NCI-H2081 (cell line): ENCODE measurements around the gene GRIA2.
"Not testable (repeated sequence)": the region's sequence is repeated elsewhere in the genome, so short reads cannot be mapped to it uniquely, and the experiment has no call there.

ENCODE experiments used
- DNase-seq, 2 experiments: peaks; one replicate each; lab custom pipeline; 2025; lab: John Stamatoyannopoulos, UW

Gene GRIA2

DNA sequence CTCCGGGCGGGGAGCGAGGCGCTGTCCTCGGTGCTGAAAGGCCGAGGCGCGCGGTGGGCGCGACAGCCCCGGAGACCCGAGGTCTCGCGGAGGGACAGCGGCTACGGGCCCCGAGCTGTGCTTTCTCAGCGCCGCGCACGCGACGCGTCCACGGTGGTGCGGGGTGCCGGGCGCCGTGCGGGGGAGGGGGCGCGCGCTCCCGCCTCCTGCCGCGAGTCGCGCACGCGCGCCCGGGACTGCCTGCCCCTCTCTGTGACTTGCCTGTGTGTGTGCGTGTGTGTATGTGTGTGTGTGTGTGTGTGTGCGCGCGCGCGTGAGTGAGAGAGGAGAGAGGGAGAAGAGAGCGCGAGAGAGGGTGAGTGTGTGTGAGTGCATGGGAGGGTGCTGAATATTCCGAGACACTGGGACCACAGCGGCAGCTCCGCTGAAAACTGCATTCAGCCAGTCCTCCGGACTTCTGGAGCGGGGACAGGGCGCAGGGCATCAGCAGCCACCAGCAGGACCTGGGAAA, at the start of gene GRIA2:
Gene GRIA2, plus strand, starts transcription at position 358 of the 511 bp plus-strand sequence. CDS start 315 bp downstream, outside the sequence.
- peak; percentile 72 to 84 for DNase-seq

DNA sequence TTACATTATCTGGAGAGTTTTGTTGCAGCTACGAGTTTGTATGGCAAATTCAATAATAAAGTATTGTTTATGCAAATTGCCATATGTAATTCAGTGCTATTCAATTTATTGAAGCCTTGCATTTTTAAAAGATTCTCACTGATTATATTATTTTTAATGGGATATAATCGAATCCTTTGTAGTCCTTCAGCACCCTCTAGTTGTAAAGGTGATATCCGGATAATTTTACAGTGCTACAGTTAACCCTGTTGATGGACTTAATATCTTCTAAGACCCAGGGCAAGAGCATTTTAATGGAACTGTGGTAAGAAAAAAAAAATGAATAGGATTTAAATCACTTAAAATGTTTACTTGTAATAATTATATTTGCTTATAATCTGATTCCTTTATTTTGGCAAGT, 48.5 kb upstream of the GRIA2 start:
- DNase-seq: no peak

DNA sequence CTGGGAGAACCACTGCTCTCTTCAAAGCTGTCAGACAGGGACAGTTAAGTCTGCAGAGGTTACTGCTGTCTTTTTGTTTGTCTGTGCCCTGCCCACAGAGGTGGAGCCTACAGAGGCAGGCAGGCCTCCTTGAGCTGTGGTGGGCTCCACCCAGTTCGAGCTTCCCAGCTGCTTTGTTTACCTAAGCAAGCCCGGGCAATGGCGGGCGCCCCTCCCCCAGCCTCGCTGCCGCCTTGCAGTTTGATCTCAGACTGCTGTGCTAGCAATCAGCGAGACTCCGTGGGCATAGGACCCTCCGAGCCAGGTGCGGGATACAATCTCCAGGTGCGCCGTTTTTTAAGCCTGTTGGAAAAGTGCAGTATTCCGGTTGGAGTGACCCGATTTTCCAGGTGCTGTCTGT, 40.3 kb upstream of the GRIA2 start:
- DNase-seq: not testable (repeated sequence)

DNA sequence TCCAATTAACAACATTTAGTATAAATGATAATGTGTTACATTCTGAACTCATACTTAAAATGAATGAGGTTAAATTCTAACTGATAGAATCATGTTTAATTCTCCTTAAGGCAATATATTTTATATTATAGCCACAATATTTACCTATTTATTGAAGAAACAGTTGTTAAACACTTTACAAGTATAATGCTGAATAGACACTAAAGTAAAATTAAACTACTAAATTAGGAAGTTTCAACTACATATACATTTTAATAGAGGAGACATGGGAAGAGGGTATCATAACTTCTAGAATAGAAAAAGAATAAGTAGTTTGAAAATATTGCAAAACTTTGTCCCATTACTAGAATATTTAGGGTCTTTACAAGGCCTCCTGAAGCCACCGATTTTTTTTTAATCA, 36.2 kb upstream of the GRIA2 start:
- DNase-seq: no peak

DNA sequence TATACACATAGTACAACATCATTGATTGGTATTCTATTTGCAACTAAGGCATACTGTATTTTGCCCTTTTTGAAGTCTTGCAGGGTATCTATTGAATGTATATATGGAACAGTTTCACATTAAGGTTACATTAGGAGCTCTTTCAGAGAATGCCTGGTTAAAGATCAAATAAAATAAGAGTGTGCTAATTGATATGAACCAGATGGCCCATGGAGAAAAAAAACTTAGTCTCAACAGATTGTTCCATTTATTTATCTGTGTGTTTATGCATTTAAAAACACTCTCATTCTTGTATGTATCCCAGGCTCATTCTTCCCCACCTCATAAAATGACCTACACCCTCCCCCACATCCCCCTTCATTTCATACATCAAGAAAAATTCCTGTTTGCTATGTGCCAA, 35.2 kb upstream of the GRIA2 start:
- DNase-seq: no peak

DNA sequence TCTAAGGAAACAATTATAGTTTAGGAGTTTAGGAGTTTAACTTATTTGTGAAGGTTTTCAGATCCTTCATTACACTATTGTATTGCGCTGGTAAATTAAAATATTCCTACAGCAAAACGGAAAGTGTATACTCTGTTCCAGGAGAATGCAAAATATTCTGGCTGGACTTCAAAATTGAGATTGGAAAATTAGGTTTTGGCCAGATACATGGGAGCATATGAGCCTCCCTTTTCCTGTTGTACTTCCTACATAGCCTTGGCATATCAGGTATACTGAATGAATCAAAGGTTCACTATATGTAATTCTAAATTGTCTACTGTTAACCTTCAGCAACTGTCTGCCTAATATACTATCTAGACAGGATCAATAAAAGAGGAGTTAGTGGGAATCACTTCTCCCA, 25.2 kb upstream of the GRIA2 start:
- DNase-seq: no peak

DNA sequence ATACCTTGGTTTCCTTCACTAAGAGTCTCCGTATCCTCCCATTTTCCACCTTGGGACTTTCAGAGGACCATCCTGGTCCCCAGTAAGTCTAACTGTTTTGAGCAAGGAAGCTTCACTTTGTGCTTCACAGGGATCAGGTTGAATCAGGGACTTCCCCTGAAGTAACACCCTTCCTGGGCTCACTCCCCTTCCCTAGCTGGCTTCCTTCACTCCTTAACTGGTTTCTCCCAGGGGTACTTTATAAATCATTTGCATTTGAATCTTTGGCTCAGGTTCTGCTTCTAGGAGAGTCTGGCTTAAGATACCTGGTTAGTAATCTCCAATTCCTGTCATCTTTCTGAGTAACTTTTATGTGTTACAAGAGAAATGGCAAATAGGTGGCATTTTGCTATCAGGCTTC, 24.5 kb upstream of the GRIA2 start:
- DNase-seq: no peak

DNA sequence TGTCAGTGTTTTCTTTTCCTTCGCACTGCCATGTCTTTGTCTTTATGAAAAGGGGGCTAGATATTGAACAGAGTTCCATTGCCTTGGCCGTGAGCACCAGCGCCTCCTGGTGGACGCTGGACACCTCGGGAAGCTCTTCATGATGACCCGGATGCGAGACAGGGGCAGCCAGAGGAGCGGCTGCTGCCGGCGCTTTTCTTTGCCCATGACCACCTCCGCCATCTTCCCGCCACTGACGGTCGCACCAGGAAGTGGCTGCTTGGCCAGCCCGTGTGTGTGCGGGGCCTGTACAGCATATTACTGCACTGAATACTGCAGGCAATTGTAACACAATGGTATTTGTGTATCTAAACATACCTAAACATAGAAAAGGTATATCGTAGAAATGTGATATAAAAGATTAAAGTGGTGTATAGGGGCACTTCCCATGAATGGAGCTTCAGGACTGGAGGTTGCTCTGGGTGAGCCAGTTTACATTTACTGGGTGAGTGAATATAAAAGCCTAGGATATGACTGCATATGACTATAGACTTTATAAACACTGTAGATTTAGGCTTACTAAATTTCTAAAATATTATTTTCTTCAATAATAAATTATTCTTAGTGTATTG, 15.8 kb upstream of the GRIA2 start:
- DNase-seq: no peak

DNA sequence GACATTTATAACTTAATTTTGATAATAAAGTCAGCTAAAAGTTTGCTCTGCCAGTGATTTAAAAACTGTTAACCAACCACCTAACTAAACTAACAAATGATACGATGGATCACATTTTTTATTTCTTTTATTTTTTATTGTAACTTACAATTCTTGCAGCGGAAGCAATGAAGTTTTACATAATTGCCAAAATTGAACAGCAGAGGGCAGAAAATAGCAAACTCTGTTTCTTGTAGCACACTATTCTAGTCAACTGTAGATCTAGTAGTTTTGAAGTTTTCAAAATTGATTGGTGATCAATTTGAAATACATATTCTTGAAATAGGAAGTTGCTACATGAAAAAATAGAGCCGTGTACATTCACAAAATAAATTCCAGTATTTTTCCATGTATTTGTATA, 2.8 kb upstream of the GRIA2 start:
- peak in 1 of 2 experiments; percentile 49 for DNase-seq

DNA sequence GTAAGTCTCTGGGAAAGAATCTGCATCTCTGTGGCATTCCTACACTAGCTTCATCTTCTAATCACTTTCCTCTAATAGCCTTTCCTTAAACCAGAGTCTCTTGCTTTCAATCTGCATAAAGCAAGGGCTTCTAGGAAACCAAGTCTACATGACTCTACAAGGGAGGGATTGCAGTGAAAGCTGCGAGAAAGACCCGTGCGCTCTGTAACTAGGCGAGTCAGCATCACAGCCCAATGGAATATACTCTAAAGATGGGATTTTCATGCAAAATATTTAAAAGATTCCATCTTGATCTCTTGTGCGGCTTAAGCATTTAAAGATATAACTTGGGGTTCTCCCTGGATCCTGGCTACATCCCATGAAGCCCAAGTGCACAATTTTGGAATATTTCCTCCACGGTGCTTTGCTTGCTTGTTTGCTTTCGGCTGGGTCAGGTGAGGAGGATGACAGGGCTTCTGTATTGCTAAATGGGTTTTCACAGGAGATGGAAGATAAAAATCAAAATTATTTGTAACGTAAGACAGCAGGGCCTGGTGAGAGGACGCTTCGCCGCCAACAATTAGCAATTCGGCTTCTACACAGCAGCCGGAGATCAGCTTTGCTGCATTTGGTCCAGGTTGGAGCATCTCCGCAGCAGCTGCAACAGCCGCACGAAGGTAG, 687 bp upstream of the GRIA2 start:
- DNase-seq: peak; percentile 38 to 50

DNA sequence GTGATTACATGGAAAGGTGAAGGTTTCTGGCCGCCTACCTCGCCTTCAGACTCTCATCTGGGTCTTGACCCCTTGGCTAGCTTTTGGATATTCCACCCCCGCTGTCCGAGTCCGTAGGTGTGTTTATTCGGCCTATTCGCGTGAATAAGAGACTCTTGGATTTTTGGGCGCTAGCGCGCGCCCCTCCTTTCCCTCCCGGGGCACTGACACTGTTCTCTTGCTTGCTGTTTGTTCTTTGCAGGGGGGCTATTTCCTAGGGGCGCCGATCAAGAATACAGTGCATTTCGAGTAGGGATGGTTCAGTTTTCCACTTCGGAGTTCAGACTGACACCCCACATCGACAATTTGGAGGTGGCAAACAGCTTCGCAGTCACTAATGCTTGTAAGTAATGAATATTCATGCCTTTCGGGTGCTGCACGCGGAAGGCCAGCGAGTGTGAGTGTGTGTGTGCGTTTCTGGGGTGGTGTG, 932 bp downstream of the GRIA2 start:
- DNase-seq: peak in 1 of 2 experiments; percentile 65

DNA sequence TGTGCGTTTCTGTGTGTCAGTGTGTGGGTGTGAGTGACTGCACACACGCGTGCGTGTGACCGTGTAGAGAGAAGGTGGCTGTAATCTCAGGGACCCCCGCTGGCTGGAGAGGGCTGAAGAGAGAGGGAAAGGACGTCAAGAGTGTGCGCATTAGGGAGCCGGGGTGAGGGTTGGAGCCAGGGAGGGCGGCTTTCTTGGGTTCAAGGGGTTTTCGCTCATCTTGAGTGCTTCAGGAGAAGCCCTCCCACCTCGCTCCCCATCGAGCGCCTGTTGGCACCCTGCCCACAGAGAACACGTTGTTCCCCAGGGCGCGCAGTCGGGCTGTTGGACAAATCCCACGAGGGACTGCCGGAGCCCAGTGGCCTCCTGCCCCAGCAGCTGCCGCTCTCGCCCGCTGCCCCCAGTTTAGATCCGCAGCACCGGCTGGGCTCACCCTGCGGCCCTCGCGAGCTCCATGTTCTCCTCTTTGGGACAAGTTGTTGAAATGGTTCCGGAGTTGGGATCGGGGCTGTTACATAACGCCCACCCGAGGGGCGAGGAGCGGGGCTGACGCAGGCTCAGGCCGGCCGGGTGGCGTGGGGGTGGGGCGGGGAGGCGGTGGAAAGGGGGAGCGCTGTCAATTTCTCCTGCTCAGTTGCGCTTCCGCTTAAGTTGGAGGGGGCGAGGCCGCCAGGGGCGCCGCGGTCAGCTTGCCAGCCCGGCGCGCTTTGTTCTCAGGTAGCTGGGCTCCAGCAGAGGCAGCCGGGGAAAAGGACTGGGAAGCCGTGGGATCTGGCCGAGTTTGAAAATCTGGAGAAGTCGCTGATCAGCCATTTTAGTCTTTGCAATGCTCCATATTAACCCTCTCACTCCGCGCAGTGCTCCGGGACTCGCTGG, 1.6 kb downstream of the GRIA2 start:
- peak; percentile 68 to 74 for DNase-seq

DNA sequence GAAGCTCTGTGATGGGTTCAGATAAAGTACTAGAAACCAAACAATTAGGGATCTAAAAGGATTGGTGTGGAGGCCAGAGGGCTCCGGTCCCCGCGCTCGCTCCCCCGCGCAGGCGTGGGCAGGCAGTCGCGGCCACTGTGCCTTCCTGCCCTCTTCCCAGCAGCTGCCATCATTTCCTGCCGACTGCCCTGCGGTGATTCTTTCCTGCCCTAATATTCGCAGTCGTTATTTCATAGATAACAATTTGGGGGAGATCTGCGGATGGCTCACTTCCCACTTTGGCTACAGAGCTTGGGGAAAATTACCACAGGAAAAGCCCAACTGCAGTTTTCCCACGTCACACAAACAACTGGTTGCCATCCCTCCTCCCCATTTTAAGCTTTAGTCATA, 2.2 kb downstream of the GRIA2 start:
- DNase-seq: peak in 1 of 2 experiments; percentile 25

DNA sequence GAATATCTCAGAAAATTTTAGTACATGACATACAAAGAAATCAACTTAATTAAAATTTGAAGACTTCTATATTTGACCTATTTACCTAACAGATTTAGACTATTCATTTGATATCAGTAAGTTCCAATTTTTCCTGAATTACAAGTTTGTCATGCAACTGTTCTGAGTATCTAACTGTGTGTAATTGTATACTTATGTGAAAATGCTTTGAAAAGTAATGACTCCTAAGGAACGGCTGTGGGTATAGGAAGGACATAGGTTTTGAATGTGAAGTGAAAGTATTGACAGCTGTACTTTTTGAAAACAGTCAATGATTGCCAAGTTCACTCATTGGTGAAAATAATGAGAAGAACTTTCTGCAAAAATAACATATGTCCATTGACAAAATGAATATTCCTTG, 2.9 kb downstream of the GRIA2 start:
- DNase-seq: no peak

DNA sequence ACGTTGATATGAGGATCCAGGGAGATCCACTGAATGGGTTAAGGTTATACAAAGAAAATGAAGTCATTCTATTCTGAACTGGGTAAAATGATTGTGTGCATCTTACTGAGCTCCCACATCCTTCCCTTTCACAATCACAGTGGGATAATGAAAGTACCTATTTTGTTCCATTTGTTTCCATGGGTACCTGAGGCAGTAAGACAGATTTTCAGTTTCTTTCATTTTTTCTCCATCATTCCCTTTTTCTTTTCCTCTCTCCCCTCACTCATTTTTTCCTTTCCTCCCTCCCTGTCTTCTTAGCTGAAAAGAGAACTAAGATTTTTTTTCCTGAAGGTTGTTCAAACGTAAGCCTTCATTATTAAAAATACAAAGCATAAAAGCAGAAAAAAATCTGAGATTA, 4.6 kb downstream of the GRIA2 start:
- DNase-seq: peak; percentile 46 to 57

DNA sequence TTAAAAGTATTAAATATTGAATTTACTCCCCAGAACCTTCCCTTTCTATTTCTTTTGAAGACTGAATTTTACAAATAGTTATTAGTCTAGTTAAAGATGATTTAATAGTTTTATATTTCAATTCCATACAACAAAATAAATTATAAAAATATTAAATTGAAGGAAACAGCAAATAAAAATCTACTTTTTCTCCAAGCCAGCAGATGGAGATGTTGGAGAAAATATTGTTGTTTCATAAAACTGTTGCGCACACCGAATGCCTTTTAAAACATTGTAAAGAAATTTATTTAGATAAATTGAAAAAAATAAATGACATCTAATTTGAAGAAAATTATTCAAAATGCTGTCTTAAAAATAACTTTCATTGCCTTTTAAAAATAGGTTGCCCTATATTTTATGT, 5.5 kb downstream of the GRIA2 start:
- peak in 1 of 2 experiments; percentile 2 for DNase-seq

DNA sequence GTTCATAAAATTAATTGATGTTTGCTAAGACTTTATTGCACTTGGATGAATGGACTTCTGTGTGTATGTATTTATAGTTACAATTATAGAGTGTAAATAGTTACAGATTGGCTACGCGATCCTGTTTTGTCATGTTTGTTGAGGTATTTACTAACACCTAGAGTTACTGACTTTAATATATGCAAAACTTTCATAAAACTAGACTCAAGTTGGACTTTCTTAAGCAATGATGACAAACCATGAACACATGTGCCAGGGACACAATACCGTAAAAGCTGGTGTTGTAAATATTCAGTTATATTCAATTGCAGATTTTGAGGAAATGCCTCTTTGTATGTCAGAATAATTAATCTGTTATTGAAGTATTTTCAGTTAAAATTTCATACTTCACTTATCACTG, 6.1 kb downstream of the GRIA2 start:
- peak in 1 of 2 experiments; percentile 4 for DNase-seq

DNA sequence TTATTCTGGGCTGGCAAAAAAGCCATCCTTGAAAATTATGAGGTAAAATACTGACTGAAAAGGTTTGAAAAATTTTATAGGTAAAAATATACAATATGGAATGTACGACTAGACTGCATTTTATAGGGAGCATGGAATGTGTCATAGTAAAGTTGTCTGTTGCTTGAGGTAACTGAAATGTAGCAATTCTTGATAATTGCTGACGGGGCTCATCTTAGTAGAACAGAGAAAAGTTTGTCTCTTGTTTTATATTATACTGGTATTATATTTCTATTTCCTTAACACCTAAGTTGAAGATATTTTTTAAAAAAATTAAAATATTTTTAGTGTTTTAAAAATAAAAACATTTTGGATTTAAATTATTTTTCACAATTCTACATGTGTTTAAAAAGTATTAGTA, 11.0 kb downstream of the GRIA2 start:
- no peak for DNase-seq

DNA sequence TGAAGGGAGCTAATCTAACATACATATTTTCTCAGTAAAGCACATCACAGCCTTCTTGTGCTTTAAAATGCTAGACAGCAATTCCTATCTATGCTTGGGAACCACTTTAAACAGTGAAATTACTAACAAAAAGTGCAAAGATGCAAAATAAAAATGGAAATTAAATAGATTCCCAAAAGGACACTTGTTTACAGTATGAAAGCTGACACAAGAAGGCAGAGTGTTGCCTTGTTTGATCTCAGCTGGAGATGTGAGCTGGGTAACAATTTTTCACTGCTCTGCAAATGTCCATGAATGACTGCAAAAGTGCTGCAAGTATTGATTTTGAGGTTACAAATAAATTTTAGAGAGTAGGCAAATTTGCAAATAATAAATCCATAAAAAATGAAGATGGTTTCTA, 22.3 kb downstream of the GRIA2 start:
- peak in 1 of 2 experiments; percentile 11 for DNase-seq

DNA sequence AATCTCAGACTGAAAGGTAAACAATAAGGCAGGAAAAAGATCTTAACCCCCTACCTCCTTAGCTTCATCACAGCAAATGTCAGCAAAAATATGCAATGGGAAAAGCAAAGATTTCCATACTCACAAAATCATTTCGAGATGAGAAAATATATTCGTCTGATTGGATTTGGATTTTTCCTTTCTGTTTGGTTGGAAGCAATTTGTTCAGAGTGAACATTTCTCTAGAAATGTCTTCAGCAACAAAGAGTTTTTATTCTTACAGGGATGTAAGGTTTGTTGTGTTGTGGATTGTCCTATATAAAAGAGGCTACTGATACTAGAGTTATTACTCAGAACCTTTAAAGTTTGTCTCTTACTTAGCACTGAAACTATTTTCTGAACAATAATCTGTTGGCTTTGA, 23.8 kb downstream of the GRIA2 start:
- no peak for DNase-seq

DNA sequence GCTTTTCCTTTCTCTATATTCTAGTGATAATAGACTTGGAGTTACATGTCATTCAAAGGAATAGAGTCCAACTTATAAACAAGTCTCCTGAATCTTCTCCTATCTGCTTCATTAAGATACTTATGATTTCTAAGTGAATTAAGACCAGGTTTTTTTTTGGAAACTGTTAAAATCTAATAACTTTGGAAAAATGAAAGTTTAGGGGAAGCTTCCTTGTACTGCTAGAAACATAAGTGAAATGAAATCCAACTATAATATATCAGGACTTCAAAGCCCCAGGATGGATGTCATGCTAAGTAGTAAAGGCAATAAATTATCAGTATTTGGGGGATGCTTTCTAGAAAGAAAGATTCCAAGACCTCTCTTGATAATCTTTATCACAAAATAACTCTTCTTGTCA, 24.8 kb downstream of the GRIA2 start:
- no peak for DNase-seq

DNA sequence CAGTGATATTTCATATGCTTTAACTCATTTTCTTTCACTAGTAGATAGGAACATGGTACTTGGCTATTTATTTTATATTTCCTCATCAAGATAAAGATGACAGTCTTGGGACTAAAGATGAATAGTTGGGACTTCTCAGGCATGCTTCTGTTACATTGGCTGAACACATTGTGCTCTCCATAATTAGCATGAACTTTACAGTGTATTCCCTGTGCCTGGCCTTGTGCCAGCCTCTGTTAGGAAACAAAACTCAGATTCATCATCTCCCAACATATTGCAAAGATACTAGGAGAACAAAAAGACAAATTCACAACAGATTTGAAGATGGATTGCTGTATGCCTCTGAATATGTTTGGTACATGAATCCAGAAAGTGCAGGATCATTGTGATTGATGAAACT, 26.4 kb downstream of the GRIA2 start:
- peak in 1 of 2 experiments; percentile 3 for DNase-seq

DNA sequence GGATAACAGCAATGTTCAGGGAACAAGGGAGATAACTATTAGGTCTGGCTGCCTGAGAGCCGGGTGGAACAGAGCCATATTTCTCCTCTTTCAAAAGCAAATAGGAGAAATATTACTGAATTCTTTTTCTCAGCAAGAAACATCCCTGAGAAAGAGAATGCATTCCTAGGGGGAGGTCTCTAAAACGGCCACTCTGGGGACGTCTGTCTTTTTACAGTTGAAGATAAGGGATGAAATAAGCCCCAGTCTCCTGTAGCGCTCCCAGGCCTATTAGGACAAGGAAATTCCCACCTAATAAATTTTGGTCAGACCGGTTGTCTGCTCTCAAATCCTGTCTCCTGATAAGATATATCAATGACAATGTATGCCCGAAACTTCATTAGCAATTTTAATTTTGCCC, 37.6 kb downstream of the GRIA2 start:
- DNase-seq: peak in 1 of 2 experiments; percentile 48
